Measurements from ENCODE around the gene RMRP.

RMRP gene

GRCh38 chr9:35667939-35668338 lies 10.1 kb upstream of the RMRP start:
- DNase-seq (ENCODE audit: insufficient read length, low spot score) (no peak), FAIRE-seq (no peak)

- DNase-seq (ENCODE audit: insufficient read length, low spot score) (no peak), FAIRE-seq (no peak)
Observed at GRCh38 chr9:35666549-35666948, 8.7 kb upstream of the RMRP start.

GRCh38 chr9:35666045-35666444 lies 8.2 kb upstream of the RMRP start:
- DNase-seq (ENCODE audit: insufficient read length, low spot score) = no peak
- no peak for FAIRE-seq

GRCh38 chr9:35665471-35665818 lies 7.6 kb upstream of the RMRP start:
- no peak for DNase-seq (ENCODE audit: insufficient read length, low spot score)
- FAIRE-seq = no peak

- peak; percentile 96 for FAIRE-seq
- DNase-seq (ENCODE audit: insufficient read length, low spot score) = peak; percentile 85
Observed at GRCh38 chr9:35664531-35665470, 7.0 kb upstream of the RMRP start, which contains the start of gene ARHGEF39. Gene ARHGEF39 (minus strand): TSS chr9:35665195. CDS start chr9:35665169, 26 bp downstream.

GRCh38 chr9:35662437-35662836 lies 4.6 kb upstream of the RMRP start:
- no peak for FAIRE-seq

GRCh38 chr9:35661756-35662350 lies 4.0 kb upstream of the RMRP start:
- DNase-seq (ENCODE audit: insufficient read length, low spot score) = no peak
- no peak for FAIRE-seq

More at GRCh38 chr9:35662437-35662836, 4.6 kb upstream of the RMRP start:
- DNase-seq (ENCODE audit: insufficient read length, low spot score) = no peak

- no peak for DNase-seq (ENCODE audit: insufficient read length, low spot score)
- FAIRE-seq = no peak
Observed at GRCh38 chr9:35660966-35661415, 3.2 kb upstream of the RMRP start.

- no peak for DNase-seq (ENCODE audit: insufficient read length, low spot score)
- FAIRE-seq = no peak
Observed at GRCh38 chr9:35659340-35659739, 1.5 kb upstream of the RMRP start.

GRCh38 chr9:35658968-35659220 lies 1.1 kb upstream of the RMRP start:
- no peak for DNase-seq (ENCODE audit: insufficient read length, low spot score)
- FAIRE-seq = no peak

GRCh38 chr9:35658137-35658967 lies 533 bp upstream of the RMRP start, which contains the start of gene CCDC107:
Gene CCDC107 (plus strand): TSS chr9:35658292. CDS start chr9:35658380, 88 bp downstream.
- DNase-seq (ENCODE audit: insufficient read length, low spot score) = no peak
- no peak for FAIRE-seq

GRCh38 chr9:35656831-35657545 lies 831 bp downstream of the RMRP start:
- FAIRE-seq (peak; percentile 8), DNase-seq (ENCODE audit: insufficient read length, low spot score) (no peak)

GRCh38 chr9:35656348-35656747 lies 1.5 kb downstream of the RMRP start:
- FAIRE-seq (no peak), DNase-seq (ENCODE audit: insufficient read length, low spot score) (no peak)

- FAIRE-seq = no peak
- no peak for DNase-seq (ENCODE audit: insufficient read length, low spot score)
Observed at GRCh38 chr9:35653611-35654010, 4.2 kb downstream of the RMRP start.

- DNase-seq (ENCODE audit: insufficient read length, low spot score) (no peak), FAIRE-seq (no peak)
Observed at GRCh38 chr9:35652829-35653209, 5.0 kb downstream of the RMRP start.

- no peak for FAIRE-seq
Observed at GRCh38 chr9:35651956-35652828, 5.6 kb downstream of the RMRP start.

GRCh38 chr9:35650341-35651158 lies 7.3 kb downstream of the RMRP start, which contains the start of gene SIT1:
Gene SIT1 (minus strand): TSS chr9:35650931. CDS start chr9:35650853, 78 bp downstream.
- DNase-seq (ENCODE audit: insufficient read length, low spot score) (no peak), FAIRE-seq (no peak)

More at GRCh38 chr9:35651956-35652828, 5.6 kb downstream of the RMRP start:
- no peak for DNase-seq (ENCODE audit: insufficient read length, low spot score)

GRCh38 chr9:35649431-35650340 lies 8.1 kb downstream of the RMRP start:
- DNase-seq (ENCODE audit: insufficient read length, low spot score) (no peak), FAIRE-seq (peak; percentile 95)

Measured in GM19239 (cell line).